Measurements from ENCODE around the gene PPCS.

PPCS gene

DNA sequence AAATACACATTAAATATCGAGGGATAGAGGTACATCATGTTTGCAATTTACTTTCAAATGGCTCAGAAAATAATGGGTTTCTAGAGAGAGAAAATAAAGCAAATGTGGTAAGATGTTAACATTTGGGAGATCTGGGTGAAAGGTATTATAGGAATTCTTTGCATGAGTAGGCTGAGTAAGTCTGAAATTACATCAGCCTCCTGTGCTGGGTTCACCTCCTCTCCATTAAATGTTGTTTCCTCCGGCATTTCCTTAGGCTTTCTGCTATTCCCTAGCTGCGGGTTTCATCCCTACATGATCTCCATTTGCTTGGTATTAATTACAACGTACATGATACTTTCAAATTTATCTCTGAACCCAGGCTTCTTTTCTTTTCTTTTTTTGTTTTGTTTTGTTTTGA, 32.1 kb upstream of the PPCS start:
- no peaks in the 10 kb centered on the region for H3K27me3 ChIP-seq (ENCODE audit: control insufficient read depth in 2 of 2, insufficient read depth in 2 of 2, low read length in 2 of 2)
- H3K9ac ChIP-seq (ENCODE audit: low read depth in 1 of 2, low read length in 2 of 2): no peak overlapping the region
- no peaks in the 10 kb centered on the region for H3K9me3 ChIP-seq (ENCODE audit: control insufficient read depth in 2 of 2, low read length in 2 of 2)
- H3K4me1 ChIP-seq (ENCODE audit: control insufficient read depth in 2 of 2, insufficient read depth in 2 of 2, low read length in 2 of 2): no peaks in the 10 kb centered on the region
- no peak overlapping the region for H3K4me3 ChIP-seq (ENCODE audit: low read length in 2 of 2)
- H3K36me3 ChIP-seq (ENCODE audit: control insufficient read depth in 2 of 2, insufficient read depth in 2 of 2, low read length in 2 of 2): no peaks in the 10 kb centered on the region
- no peak overlapping the region for H3K27ac ChIP-seq (ENCODE audit: low read depth in 2 of 2, low read length in 2 of 2)

DNA sequence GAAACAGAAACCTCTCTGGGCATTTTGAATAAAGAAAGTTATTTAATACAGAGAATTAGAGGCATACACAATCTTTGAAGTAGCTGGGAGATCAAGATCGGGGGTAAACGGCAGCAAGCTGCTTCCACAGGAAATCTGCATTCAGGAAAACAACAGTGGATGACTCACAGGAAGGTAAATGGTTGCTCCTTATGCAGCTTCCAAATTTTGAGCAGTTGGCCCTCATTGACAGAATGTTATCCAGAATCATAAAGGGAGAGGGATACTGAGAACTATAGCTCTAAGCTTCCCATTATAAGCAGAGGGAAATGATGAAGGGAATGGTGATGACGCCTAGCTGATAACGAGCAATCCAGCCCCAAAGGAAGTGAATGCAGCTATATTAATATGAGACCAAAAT, 29.1 kb upstream of the PPCS start:
- H3K4me3 ChIP-seq (ENCODE audit: low read length in 2 of 2): no peak overlapping the region
- no peaks in the 10 kb centered on the region for H3K36me3 ChIP-seq (ENCODE audit: control insufficient read depth in 2 of 2, insufficient read depth in 2 of 2, low read length in 2 of 2)
- no peaks in the 10 kb centered on the region for H3K9me3 ChIP-seq (ENCODE audit: control insufficient read depth in 2 of 2, low read length in 2 of 2)
- no peak overlapping the region for H3K27ac ChIP-seq (ENCODE audit: low read depth in 2 of 2, low read length in 2 of 2)
- H3K9ac ChIP-seq (ENCODE audit: low read depth in 1 of 2, low read length in 2 of 2): no peak overlapping the region
- H3K27me3 ChIP-seq (ENCODE audit: control insufficient read depth in 2 of 2, insufficient read depth in 2 of 2, low read length in 2 of 2): no peaks in the 10 kb centered on the region
- H3K4me1 ChIP-seq (ENCODE audit: control insufficient read depth in 2 of 2, insufficient read depth in 2 of 2, low read length in 2 of 2): peaks cover 8 to 21% of the 10 kb centered on the region in 2 donors

DNA sequence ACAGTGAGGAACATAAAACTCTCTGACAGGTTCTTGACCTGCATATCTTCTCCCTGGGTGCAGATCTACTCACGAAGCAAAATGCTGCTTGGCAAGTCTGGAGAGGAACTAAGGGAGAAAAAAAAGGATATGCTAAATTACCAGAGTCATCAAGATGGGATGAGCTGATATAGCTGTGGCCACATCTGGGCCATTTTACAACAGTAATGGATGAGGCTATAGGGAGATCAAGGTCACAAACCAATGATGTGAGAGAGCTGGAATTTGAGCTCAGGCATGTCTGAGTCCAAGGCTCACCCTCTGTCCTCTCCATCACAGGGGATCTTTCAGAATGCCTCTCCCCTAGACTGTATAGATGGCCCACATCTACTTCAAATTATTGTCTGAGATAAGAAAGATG, 26.7 kb upstream of the PPCS start:
- H3K36me3 ChIP-seq (ENCODE audit: control insufficient read depth in 2 of 2, insufficient read depth in 2 of 2, low read length in 2 of 2): no peaks in the 10 kb centered on the region
- H3K4me3 ChIP-seq (ENCODE audit: low read length in 2 of 2): no peak overlapping the region
- peaks cover 9 to 21% of the 10 kb centered on the region in 2 donors for H3K4me1 ChIP-seq (ENCODE audit: control insufficient read depth in 2 of 2, insufficient read depth in 2 of 2, low read length in 2 of 2)
- no peaks in the 10 kb centered on the region for H3K9me3 ChIP-seq (ENCODE audit: control insufficient read depth in 2 of 2, low read length in 2 of 2)
- H3K27me3 ChIP-seq (ENCODE audit: control insufficient read depth in 2 of 2, insufficient read depth in 2 of 2, low read length in 2 of 2): no peaks in the 10 kb centered on the region
- H3K9ac ChIP-seq (ENCODE audit: low read depth in 1 of 2, low read length in 2 of 2): no peak overlapping the region
- no peak overlapping the region for H3K27ac ChIP-seq (ENCODE audit: low read depth in 2 of 2, low read length in 2 of 2)

DNA sequence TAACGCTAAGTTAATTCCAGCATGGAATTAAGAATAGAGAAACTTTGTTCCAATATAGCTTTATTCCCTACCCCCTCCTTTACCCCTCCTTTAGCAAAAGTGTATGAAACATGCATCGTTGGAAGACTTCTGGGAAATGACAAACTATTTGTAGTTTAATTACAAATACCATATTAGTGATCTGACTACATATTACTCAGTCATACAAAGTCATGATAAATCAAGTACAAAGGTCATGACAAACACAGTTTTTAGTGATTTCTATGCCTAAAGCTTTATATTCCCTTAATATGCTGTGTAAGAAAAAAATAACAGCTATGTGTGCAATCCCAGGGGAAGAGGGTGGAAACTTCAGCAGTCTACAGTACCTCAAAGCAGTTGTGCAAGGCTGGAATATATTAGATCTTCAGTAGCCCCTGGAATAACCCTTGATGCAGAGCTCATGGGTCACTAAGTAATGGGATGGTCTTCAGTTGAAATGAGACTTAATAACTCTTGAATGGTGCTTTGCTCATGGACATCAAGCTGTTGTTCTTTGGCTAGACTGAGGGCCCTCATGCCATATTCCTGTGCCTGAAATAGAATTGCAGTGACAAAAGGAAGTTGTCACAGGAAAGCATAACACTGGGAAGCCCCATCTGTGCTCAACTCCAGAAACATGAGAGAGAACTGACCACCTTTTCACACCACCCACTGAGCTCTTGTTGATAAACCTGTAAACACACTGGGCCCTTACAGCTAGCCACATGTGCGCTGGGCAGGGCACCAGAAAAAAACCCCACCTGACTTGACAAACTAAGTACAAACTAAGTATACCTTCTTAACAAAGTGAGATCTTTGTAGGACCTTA, 25.8 kb upstream of the PPCS start:
- H3K9ac ChIP-seq (ENCODE audit: low read depth in 1 of 2, low read length in 2 of 2): peak overlapping the region in 1 of 2 donors; percentile 7
- no peaks in the 10 kb centered on the region for H3K36me3 ChIP-seq (ENCODE audit: control insufficient read depth in 2 of 2, insufficient read depth in 2 of 2, low read length in 2 of 2)
- peak overlapping the region; percentile 78 to 83 for H3K27ac ChIP-seq (ENCODE audit: low read depth in 2 of 2, low read length in 2 of 2)
- H3K9me3 ChIP-seq (ENCODE audit: control insufficient read depth in 2 of 2, low read length in 2 of 2): no peaks in the 10 kb centered on the region
- H3K4me3 ChIP-seq (ENCODE audit: low read length in 2 of 2): no peak overlapping the region
- peaks cover 9 to 21% of the 10 kb centered on the region in 2 donors for H3K4me1 ChIP-seq (ENCODE audit: control insufficient read depth in 2 of 2, insufficient read depth in 2 of 2, low read length in 2 of 2)
- H3K27me3 ChIP-seq (ENCODE audit: control insufficient read depth in 2 of 2, insufficient read depth in 2 of 2, low read length in 2 of 2): no peaks in the 10 kb centered on the region

DNA sequence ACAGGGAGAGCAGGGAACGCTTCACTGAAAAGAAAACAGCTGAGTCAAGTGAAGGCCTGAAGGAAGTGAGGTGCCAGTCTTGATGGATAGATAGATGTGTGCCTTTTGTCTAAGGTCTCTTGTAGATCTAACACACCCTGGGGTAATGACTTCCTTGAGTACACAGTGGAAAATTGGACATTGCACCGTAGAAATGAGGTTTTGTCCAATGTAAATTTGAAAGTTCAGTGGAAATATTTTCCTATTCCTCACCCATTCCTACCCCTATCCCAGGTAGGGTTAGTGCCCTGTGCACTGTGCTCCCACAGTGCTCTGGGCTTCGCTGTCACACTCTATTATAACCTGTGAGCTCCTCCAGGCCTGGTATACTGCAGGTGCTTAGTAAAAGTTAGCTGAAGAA, 24.8 kb upstream of the PPCS start:
- Histone ChIP-seq H3K36me3 (ENCODE audit: control insufficient read depth in 2 of 2, insufficient read depth in 2 of 2, low read length in 2 of 2) (no peaks in the 10 kb centered on the region), H3K9ac (ENCODE audit: low read depth in 1 of 2, low read length in 2 of 2) (no peak overlapping the region), H3K27me3 (ENCODE audit: control insufficient read depth in 2 of 2, insufficient read depth in 2 of 2, low read length in 2 of 2) (no peaks in the 10 kb centered on the region), H3K4me3 (ENCODE audit: low read length in 2 of 2) (no peak overlapping the region), H3K9me3 (ENCODE audit: control insufficient read depth in 2 of 2, low read length in 2 of 2) (no peaks in the 10 kb centered on the region), H3K27ac (ENCODE audit: low read depth in 2 of 2, low read length in 2 of 2) (peak overlapping the region; percentile 78 to 83), H3K4me1 (ENCODE audit: control insufficient read depth in 2 of 2, insufficient read depth in 2 of 2, low read length in 2 of 2) (peaks cover 9 to 21% of the 10 kb centered on the region in 2 donors)

DNA sequence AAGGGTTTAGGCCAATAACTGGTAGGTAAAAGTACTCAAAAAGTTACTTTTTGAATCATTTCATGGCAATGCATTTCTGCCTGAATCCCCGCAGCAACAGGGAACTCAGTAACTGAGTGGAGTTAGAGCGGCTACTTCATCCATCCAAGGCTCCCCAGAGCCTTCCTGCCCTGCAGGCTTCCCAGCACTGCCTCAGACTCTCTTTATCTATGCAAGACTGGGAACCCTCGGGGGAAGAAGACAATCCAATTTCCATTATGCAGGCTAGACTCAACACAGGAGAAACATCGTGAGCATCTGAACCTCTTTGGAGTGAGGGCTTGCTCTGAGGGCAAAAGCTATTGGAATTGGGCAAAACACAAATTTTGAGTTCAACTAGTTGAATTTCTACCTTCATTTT, 23.6 kb upstream of the PPCS start:
- peaks cover 9 to 21% of the 10 kb centered on the region in 2 donors for H3K4me1 ChIP-seq (ENCODE audit: control insufficient read depth in 2 of 2, insufficient read depth in 2 of 2, low read length in 2 of 2)
- H3K27ac ChIP-seq (ENCODE audit: low read depth in 2 of 2, low read length in 2 of 2): no peak overlapping the region
- H3K27me3 ChIP-seq (ENCODE audit: control insufficient read depth in 2 of 2, insufficient read depth in 2 of 2, low read length in 2 of 2): no peaks in the 10 kb centered on the region
- H3K9ac ChIP-seq (ENCODE audit: low read depth in 1 of 2, low read length in 2 of 2): no peak overlapping the region
- no peaks in the 10 kb centered on the region for H3K36me3 ChIP-seq (ENCODE audit: control insufficient read depth in 2 of 2, insufficient read depth in 2 of 2, low read length in 2 of 2)
- no peak overlapping the region for H3K4me3 ChIP-seq (ENCODE audit: low read length in 2 of 2)
- H3K9me3 ChIP-seq (ENCODE audit: control insufficient read depth in 2 of 2, low read length in 2 of 2): no peaks in the 10 kb centered on the region

DNA sequence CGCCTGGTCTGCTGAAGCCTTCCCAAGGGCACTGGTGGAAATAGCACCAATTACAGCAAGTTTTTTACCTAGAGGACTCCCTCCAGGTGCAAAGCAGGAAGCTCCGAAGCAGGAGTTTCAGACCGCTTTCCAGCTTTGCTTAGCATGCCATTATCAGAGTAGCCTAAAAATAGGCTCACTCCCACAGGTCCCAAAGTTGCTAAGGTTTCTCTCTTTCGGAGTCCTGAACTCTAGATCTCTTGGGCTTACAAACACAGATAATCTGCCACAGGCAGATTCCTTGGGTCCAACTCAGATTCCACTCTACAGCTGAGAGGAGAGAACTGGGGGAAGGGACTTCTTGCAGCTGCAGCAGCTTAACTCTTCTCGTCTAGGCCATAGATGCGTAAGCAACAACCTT, 23.0 kb upstream of the PPCS start:
- H3K9ac ChIP-seq (ENCODE audit: low read depth in 1 of 2, low read length in 2 of 2): no peak overlapping the region
- H3K9me3 ChIP-seq (ENCODE audit: control insufficient read depth in 2 of 2, low read length in 2 of 2): no peaks in the 10 kb centered on the region
- H3K36me3 ChIP-seq (ENCODE audit: control insufficient read depth in 2 of 2, insufficient read depth in 2 of 2, low read length in 2 of 2): no peaks in the 10 kb centered on the region
- no peak overlapping the region for H3K27ac ChIP-seq (ENCODE audit: low read depth in 2 of 2, low read length in 2 of 2)
- H3K4me3 ChIP-seq (ENCODE audit: low read length in 2 of 2): no peak overlapping the region
- H3K27me3 ChIP-seq (ENCODE audit: control insufficient read depth in 2 of 2, insufficient read depth in 2 of 2, low read length in 2 of 2): no peaks in the 10 kb centered on the region
- peaks cover 9 to 21% of the 10 kb centered on the region in 2 donors for H3K4me1 ChIP-seq (ENCODE audit: control insufficient read depth in 2 of 2, insufficient read depth in 2 of 2, low read length in 2 of 2)

DNA sequence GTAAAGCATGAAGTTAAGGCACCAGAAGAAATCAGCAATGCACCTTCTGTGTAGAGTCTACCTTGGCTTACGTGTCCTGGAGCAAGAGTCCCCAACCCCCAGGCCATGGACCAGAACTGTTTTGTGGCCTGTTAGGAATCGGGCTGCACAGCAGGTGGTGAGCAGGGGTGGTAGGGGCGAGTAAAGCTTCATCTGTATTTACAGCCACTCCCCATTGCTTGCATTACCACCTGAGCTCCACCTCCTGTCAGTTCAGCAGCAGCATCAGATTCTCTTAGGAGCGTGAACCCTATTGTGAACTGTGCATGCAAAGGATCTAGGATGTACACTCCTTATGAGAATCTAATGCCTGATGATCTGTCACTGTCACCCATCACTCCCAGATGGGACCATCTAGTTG, 22.0 kb upstream of the PPCS start:
- no peaks in the 10 kb centered on the region for H3K27me3 ChIP-seq (ENCODE audit: control insufficient read depth in 2 of 2, insufficient read depth in 2 of 2, low read length in 2 of 2)
- peaks cover 9 to 21% of the 10 kb centered on the region in 2 donors for H3K4me1 ChIP-seq (ENCODE audit: control insufficient read depth in 2 of 2, insufficient read depth in 2 of 2, low read length in 2 of 2)
- no peaks in the 10 kb centered on the region for H3K36me3 ChIP-seq (ENCODE audit: control insufficient read depth in 2 of 2, insufficient read depth in 2 of 2, low read length in 2 of 2)
- H3K27ac ChIP-seq (ENCODE audit: low read depth in 2 of 2, low read length in 2 of 2): no peak overlapping the region
- H3K4me3 ChIP-seq (ENCODE audit: low read length in 2 of 2): no peak overlapping the region
- no peaks in the 10 kb centered on the region for H3K9me3 ChIP-seq (ENCODE audit: control insufficient read depth in 2 of 2, low read length in 2 of 2)
- H3K9ac ChIP-seq (ENCODE audit: low read depth in 1 of 2, low read length in 2 of 2): no peak overlapping the region

DNA sequence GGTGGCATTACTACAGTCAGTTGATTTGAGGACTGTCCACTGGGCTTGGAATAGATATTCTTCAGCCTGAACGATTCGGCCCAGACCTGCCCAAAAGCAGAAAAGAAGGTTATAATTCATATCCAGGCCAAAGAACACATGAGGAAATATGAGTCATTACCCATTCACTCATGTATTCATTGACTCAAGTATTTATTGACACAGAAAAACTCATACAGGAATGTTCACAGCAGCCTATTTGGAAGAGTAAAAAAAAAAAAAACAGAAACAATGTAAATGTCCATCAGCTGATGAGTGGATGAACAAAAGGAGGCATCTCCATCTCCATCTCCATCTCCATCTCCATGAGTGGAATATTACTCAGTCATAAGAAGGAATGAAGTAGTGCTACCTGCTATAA, 16.4 kb upstream of the PPCS start:
- Histone ChIP-seq H3K27me3 (ENCODE audit: control insufficient read depth in 2 of 2, insufficient read depth in 2 of 2, low read length in 2 of 2) (no peaks in the 10 kb centered on the region), H3K4me3 (ENCODE audit: low read length in 2 of 2) (no peak overlapping the region), H3K4me1 (ENCODE audit: control insufficient read depth in 2 of 2, insufficient read depth in 2 of 2, low read length in 2 of 2) (peaks cover 4 to 9% of the 10 kb centered on the region in 2 donors), H3K36me3 (ENCODE audit: control insufficient read depth in 2 of 2, insufficient read depth in 2 of 2, low read length in 2 of 2) (no peaks in the 10 kb centered on the region), H3K9me3 (ENCODE audit: control insufficient read depth in 2 of 2, low read length in 2 of 2) (no peaks in the 10 kb centered on the region), H3K27ac (ENCODE audit: low read depth in 2 of 2, low read length in 2 of 2) (peak overlapping the region in 1 of 2 donors; percentile 4), H3K9ac (ENCODE audit: low read depth in 1 of 2, low read length in 2 of 2) (no peak overlapping the region)

DNA sequence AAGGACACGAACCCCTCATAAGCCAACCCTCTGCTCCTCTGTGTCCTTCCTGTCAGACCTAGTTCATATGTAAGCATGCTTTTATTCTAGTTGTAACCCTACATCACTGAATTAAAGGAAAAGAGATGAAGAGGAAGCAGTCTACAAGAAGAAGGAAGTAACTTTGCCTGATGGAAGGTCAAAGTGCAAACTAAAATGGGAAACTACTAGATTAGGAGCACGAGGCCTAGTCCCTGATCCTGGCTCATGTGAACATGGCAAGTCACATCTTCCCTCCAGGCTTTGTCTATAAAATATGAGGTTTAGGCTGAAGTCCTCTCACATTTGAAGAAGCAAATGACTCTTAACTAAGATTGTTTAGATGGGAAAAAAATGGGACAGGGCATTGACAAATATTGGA, 13.7 kb upstream of the PPCS start:
- Histone ChIP-seq H3K9me3 (ENCODE audit: control insufficient read depth in 2 of 2, low read length in 2 of 2) (no peaks in the 10 kb centered on the region), H3K27ac (ENCODE audit: low read depth in 2 of 2, low read length in 2 of 2) (no peak overlapping the region), H3K27me3 (ENCODE audit: control insufficient read depth in 2 of 2, insufficient read depth in 2 of 2, low read length in 2 of 2) (no peaks in the 10 kb centered on the region), H3K4me1 (ENCODE audit: control insufficient read depth in 2 of 2, insufficient read depth in 2 of 2, low read length in 2 of 2) (peaks cover 4 to 9% of the 10 kb centered on the region in 2 donors), H3K4me3 (ENCODE audit: low read length in 2 of 2) (no peak overlapping the region), H3K9ac (ENCODE audit: low read depth in 1 of 2, low read length in 2 of 2) (no peak overlapping the region), H3K36me3 (ENCODE audit: control insufficient read depth in 2 of 2, insufficient read depth in 2 of 2, low read length in 2 of 2) (no peaks in the 10 kb centered on the region)
